SK-N-DZ (cell line): ENCODE data around the gene CDS1.
"Not testable (repeated sequence)": the region's sequence is repeated elsewhere in the genome, so short reads cannot be mapped to it uniquely, and the experiment has no call there.

ENCODE experiments used
- DNase-seq: peaks from one replicate; pipeline ENCODE4 v3.0.0-alpha.2; 2015; ENCODE audit warnings: low spot score

Gene CDS1

DNA sequence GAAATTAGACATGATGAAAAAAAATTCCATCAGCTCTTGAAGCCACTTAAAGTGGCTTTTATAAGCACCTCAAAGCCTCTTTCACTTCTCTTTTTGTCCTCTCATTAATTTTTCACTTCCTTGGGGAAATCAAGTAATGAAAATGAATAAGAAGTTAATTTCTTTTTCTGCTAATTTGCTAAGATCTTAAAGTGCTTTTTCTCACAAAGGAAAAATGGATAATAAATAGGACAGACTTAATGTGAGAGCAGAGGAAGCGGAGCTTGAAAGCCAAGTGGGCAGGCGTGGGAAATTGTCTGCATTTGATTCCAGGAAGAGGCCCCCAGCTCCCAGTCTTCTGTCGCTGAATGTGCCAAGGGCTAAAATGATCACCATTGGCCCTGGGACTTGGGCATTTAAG is 28.6 kb downstream of the CDS1 start:
- DNase-seq = no peak

DNA sequence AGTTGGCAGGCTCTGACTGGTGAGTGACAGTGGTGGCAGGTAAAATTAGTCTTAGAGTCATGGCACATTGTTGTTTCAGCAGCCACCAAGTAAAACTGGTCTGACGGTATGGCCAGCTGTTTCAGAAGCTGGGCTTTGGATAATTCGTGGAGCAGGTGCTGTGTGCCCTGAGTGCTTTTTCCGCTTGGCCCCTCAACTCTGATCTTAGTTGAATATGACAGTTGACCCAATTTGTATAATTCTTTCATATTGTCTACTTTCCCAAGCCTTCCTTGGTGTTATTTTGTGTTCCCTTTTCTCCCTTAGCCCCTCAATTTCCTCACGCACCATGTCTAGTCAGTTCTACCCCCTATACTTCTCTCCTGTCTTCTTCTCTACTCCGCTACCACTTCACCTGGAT is 32.0 kb downstream of the CDS1 start:
- DNase-seq = no peak

DNA sequence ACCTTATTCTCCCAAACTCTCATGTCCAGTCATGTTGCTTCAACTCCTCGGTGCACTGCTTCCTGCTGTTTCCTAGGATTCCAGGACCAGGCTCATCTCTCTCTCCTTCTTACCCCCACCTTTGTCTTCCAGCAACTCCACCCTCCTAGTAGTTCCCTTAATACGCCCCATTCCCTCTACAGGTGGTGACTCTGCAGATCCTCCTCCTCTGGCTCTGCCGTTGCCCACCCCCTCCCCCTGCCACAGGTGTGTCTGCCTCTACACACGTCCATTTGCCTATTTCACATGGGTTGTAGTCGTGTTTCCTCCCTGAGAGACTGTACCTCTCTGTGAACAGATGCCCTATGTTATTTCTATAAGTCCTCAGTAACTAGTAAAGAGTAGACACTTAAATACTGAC is 32.4 kb downstream of the CDS1 start:
- DNase-seq = no peak

GRCh38 chr4:84622959-84623358 is 40.0 kb downstream of the CDS1 start:
- DNase-seq = no peak

DNA sequence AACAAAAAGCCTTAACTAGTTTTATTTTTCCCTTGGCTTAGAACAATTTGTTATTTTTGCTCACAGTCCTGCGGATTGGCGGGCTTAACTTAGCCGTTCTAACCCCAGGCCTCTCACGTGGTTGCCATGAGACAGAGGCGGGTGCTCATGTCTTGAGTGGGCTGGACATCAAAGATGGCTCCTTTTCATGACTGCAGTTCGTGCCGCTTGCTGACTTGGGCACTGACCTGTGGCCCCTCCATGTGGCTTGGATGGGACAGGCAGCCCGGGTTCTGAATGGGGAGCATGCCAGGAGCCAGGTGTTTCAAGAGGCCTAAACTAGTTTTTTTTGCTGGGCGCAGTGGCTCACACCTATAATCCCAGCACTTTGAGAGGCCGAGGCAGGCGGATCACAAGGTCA is 40.7 kb downstream of the CDS1 start:
- no peak for DNase-seq

DNA sequence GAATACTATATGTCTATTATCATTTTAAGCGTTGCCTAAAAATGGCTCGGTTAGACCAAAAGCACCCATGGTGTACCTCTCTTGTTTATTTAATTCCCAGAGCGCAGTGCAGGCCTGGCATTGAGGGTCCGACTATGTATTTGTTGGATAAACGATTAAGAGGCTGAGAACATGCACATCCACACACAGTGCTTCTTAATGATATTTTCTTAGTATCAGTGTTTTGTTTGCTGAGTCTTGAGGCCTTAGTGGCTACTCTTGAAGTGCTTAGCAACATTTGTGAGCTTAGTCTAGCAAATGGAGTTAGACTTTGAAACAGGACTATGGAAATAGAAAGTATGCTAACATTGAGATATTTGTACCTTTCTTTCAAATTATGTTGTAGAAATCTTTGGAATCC is 43.7 kb downstream of the CDS1 start:
- DNase-seq = no peak

- no peak for DNase-seq
Observed at GRCh38 chr4:84631573-84631972, 48.6 kb downstream of the CDS1 start.

- no peak for DNase-seq
Observed at GRCh38 chr4:84632092-84632491, 49.2 kb downstream of the CDS1 start.

DNA sequence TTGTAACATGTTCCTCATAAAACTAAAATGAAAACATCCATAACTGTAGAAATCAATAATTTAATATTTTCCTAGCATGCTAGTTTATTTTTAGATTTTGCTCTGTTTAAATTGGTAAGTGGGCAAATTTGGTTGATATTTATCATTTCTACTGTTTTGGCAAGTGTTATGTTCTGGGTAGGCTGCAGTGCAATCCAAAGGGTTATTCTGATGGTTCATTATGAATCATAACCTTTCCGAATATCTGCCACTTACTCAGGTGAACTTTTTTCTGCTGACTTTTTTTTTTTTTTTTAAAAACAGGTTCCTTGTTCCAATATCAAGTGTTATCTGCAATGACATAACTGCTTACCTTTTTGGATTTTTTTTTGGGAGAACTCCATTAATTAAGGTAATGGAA is 52.0 kb downstream of the CDS1 start:
- no peak for DNase-seq

DNA sequence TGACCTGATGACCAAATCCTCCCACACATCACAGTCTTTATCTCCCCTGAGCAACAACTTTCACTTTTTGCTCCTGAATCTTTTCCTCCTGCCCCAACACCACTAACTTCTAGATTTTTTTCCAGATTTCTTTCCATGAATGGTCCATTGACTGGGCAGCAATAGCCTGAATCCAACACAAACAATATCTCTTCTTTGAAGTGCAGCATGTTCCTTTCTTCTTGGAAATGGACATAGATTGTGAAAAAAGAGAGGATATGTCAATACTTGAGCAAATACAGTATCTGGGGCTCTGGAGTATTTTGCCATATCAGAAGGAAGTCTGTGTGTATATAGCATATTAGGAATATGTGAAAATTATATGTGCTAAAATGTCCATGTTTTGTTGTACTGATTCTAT is 55.2 kb downstream of the CDS1 start:
- no peak for DNase-seq

DNA sequence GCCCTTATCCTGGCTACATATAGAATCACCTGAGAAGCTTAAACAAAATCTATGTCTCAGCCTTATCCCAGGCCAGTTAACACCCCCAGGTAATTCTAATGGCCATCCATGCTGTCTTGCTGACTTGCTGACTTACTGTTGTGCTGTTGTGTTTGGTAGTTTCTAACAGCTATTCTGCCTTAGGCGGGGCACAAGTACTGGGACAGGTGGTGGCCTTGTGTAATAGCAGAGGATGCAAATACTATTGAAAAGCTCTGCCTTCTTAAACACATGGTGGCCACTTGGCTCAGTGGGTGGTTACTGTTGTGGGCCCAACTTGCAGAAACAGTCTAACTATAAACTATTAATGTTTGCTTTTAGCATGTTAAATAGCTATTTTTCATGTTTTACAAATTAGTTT is 56.2 kb downstream of the CDS1 start:
- DNase-seq = no peak

- DNase-seq = no peak
Observed at GRCh38 chr4:84644087-84644486, 61.2 kb downstream of the CDS1 start.

DNA sequence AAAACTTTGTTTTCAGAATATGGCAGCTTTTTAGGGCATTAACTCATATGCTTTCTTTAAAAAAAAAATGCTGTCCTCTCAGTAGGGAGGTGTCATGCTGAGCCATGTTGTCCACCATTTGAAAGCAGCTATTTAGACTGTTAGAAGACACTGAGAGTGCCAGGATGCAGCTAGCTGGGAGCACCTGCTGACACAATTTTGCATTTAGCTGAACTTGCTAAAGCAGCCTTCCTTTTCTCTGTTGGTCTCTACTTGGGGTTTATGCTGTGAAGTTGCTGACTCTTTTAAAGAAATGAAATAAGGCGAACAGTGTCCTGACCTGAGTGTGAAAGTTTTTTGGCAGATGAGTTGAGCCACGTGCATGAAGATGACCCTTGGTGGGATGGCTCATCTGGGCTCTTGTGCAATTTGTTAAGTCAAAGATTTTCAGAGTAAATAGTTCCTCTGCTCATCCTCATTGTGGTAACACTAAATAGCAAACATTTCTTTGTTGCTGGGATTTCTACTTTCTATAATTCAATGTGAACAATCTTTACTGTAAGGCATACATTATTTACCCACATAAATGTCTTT is 64.5 kb downstream of the CDS1 start:
- DNase-seq = no peak

- DNase-seq = no peak
Observed at GRCh38 chr4:84648178-84648577, 65.3 kb downstream of the CDS1 start.

GRCh38 chr4:84648863-84649647 is 66.1 kb downstream of the CDS1 start:
- DNase-seq = no peak

DNA sequence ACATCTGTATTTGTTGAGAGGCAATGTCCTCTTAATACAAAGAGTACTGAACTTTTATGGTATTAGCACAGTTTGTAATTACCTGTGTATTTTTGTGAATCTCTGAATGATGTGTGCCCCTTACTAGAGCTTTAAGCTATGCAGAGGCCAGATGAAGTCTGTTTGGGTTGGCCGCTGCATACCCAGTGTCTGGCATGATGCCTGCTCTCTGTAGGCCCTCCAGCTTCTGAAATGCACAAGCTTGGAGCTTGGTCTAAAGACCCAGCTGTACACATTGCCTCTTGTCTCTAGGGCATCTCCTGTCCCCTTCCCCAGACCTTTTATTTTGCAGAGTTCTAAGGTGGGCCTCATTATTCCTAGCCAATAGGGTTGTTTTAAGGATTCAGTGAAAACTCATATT is 68.6 kb downstream of the CDS1 start:
- no peak for DNase-seq

DNA sequence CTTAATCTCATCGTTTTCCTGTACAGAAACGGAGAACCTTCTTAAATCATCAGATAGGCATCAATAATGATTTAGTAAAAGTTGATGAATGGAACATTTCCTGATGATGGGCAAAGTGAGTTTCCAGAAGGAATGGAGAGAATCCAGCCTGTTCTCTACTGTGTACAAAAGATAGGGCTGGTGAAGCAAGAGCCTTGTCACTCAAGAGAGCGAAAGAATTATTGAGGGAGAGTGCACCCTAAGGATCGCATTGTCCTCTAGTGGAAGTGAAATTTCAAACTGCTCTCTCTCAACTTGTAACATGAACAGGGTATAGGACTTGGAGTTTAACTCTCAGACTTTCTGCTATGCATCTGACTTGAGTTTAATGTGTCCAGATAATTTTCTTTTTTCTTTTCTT is 69.6 kb downstream of the CDS1 start:
- no peak for DNase-seq

DNA sequence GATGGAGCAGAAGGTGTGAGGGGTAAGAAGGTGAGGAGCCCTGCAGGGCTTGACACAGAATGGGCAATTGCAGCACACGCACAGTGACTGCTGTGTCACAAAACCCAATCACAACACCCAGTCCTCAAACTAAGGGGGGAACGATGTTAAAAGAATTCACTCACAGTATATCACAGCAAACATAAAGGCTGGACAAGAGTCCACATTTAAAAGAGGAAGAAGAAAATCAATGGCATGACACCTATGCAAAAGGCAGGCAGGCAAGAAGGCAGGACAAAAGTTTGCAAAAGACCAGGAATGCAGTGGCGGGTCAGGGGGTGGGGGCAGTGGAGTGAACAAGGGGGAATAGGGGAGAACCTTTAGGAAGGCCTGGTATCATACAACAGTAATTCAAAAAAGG is 77.7 kb downstream of the CDS1 start:
- no peak for DNase-seq

DNA sequence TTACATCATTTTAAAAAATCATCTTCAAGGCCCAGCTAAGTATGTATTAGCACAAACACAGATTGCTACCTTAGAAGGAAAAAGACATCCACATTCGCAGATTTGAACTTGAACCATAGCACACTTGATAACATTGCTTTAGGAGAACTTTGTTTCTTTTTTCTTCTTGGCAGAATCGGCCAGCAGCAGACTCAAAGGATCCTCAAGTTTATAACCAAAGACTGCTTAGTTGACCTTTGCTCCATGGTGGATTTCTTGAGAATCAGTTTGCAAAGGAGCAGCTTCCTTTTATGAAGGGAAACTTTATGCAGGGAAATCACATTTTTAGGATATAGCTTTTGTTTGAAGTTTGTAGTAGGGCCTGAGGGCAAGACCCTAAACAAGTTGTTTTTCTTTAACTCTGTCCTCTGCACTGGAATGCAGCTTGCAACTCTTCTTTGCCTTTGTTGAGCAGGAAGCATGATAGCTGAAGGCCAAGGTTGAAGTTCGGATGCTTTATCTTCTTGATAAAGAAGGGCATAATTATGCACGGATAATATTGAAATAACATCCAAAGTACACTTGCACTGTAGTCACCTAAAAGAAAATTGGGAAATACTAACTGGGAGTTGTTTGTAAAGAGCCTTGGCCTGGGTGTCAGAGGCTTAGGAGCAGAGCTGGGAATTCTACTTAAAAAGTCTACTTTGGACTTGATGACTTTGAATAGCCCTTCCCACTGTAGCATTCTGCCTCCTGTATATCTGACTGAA is 78.4 kb downstream of the CDS1 start:
- no peak for DNase-seq

GRCh38 chr4:84664767-84665166 is 81.8 kb downstream of the CDS1 start:
- not testable (repeated sequence) for DNase-seq

GRCh38 chr4:84666439-84666838 is 83.5 kb downstream of the CDS1 start:
- DNase-seq = no peak

DNA sequence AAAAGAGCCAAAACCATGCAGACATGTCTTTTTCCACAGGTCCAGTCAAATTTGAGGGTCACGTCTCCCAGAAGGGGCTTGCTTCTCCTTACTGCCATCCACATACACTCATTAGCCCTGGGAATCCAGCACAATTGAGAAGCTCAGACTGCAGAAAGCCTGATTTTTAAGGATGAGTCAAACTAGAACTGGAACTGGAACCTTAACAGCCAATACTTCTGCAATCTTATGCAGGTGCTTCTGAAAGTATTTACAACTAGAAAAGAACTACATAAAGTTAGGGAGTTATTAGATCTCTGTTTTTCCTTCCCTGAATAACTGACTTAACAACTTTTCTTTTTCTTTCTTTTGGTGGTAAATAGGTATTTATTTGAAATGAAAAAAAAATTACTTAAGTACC is 86.3 kb downstream of the CDS1 start:
- no peak for DNase-seq

GRCh38 chr4:84672177-84672576 is 89.2 kb downstream of the CDS1 start:
- DNase-seq = no peak
